Dedifferentiated amniotic fluid mesenchymal stem cell (primary cell): Measurements from ENCODE around the gene TBC1D10B.
"Not testable (repeated sequence)": the region's sequence is repeated elsewhere in the genome, so short reads cannot be mapped to it uniquely, and the experiment has no call there.

ENCODE experiments used
- DNase-seq: peaks from one replicate; pipeline ENCODE4 v3.0.0-alpha.2; 2016; ENCODE audit errors: extremely low spot score

The TBC1D10B gene

GRCh38 chr16:30397776-30398660 is 27.7 kb upstream of the TBC1D10B start:
- no peak for DNase-seq

- DNase-seq = no peak
Observed at GRCh38 chr16:30397056-30397455, 26.8 kb upstream of the TBC1D10B start.

GRCh38 chr16:30396627-30397026 is 26.3 kb upstream of the TBC1D10B start:
- not testable (repeated sequence) for DNase-seq

GRCh38 chr16:30395992-30396585 is 25.8 kb upstream of the TBC1D10B start:
- DNase-seq = no peak

- DNase-seq = peak; percentile 67
Observed at GRCh38 chr16:30395155-30395991, 25.1 kb upstream of the TBC1D10B start, which contains the start of gene ZNF48. Gene ZNF48 (plus strand): TSS chr16:30395420. CDS start chr16:30395795, 375 bp downstream.

GRCh38 chr16:30394592-30395154 is 24.4 kb upstream of the TBC1D10B start:
- no peak for DNase-seq

GRCh38 chr16:30383521-30383920 is 13.2 kb upstream of the TBC1D10B start:
- no peak for DNase-seq

- DNase-seq = no peak
Observed at GRCh38 chr16:30382111-30382881, 12.0 kb upstream of the TBC1D10B start, which contains the start of gene SEPTIN1. Gene SEPTIN1 (minus strand): TSS chr16:30382561. CDS start chr16:30382542, 19 bp downstream.

GRCh38 chr16:30381291-30382041 is 11.2 kb upstream of the TBC1D10B start:
- no peak for DNase-seq

- no peak for DNase-seq
Observed at GRCh38 chr16:30380803-30381208, 10.5 kb upstream of the TBC1D10B start.

- no peak for DNase-seq
Observed at GRCh38 chr16:30380072-30380802, 9.9 kb upstream of the TBC1D10B start.

- DNase-seq = no peak
Observed at GRCh38 chr16:30379158-30379783, 9.0 kb upstream of the TBC1D10B start.

GRCh38 chr16:30378236-30379157 is 8.2 kb upstream of the TBC1D10B start:
- DNase-seq = peak; percentile 96

GRCh38 chr16:30377812-30378235 is 7.5 kb upstream of the TBC1D10B start:
- peak; percentile 63 for DNase-seq

GRCh38 chr16:30377050-30377811 is 6.9 kb upstream of the TBC1D10B start:
- no peak for DNase-seq

GRCh38 chr16:30376461-30376902 is 6.2 kb upstream of the TBC1D10B start:
- no peak for DNase-seq

GRCh38 chr16:30375864-30376263 is 5.6 kb upstream of the TBC1D10B start:
- DNase-seq = no peak
